ENCODE data around the gene ABHD10.
"Not testable (repeated sequence)": the region's sequence is repeated elsewhere in the genome, so short reads cannot be mapped to it uniquely, and the experiment has no call there.

ABHD10 gene

DNA sequence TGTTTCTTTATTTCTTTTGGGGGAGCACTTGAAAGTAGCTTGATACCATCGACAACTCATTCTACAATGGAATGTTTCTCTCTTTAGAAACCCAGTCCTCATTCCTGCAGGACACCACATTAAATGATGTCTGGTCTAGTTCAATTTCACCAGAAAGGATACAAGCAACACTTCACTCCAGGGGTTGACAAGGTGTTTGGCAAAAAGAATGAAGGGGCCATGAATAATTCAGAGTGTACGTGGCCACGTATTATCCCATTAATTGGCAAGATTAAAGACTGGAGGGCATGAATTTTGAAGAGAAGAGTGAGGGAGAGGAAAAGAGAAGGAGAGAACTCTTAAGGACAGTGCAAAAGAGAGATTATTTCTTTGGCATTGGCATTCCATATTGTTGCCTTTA, 56.4 kb downstream of the ABHD10 start:
- DNase-seq = no peak

- not testable (repeated sequence) for DNase-seq
These were observed 58.4 kb downstream of the ABHD10 start for GRCh38 chr3:112037194-112037593.

- DNase-seq = no peak
These were observed 60.0 kb downstream of the ABHD10 start for GRCh38 chr3:112038863-112039262.

- no peak for DNase-seq
These were observed 62.5 kb downstream of the ABHD10 start for GRCh38 chr3:112041321-112041720.

DNA sequence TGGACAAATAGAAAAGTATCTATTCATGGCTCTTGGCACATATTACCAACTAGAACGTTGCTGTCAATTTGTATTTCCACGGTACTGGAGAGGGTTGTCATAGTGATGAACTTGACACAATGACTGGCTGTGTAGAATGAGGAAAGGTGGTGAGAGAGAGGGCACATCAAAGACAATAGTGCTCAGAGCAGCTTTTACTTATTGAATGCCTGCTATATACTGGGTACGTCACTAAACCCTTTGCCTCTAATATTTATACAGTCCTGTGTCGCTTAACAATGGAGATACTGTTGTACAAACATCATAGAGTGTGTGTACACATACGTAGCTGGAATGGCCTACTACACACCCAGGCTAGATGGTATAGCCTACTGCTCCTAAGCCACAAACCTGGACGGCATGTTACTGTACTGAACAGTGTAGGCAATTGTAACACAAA, 64.0 kb downstream of the ABHD10 start:
- no peak for DNase-seq

Measured in right forelimb (tissue), 1 donor.